Measurements from ENCODE around the gene ELOVL6.
"Not testable (repeated sequence)": the region's sequence is repeated elsewhere in the genome, so short reads cannot be mapped to it uniquely, and the experiment has no call there.

Gene ELOVL6

DNA sequence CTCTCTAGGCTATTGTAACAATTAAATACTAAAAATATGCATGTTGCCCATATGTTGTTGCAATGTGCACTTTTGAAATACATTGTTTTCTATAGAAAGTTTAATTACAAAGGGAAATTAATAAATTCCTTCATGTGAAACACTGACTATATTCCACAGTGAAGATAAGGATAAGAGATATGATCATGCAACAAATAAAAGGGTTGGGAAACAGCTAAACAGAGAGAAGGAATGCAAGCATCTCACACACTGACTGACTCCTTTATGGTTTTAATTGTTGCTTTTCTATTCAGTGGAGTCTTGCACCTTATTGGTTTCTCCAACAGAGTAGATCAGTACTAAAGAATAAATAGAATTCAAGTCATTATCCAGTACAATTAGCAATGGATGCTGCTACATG is 37.8 kb downstream of the ELOVL6 start:
- no peak for DNase-seq (ENCODE audit: low spot score)

DNA sequence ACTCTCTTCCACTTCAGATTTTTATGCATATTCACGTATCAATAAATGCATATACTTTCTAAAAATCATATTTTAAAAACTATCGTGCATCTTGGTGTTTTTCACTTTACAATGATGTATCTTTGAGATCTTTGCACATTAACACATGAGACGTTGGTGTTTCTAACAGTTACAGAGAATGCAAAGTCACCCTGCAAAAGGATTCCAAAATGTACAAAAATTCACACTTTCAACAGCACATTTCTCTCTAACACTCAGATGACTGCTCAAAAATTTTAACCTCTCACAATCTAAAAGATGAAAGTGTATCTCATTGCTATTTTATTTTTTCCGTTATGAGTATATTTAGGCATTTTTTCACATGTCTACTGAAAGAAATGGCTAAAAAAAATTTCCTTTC is 38.9 kb downstream of the ELOVL6 start:
- DNase-seq (ENCODE audit: low spot score): no peak

GRCh38 chr4:110157580-110157979 is 40.8 kb downstream of the ELOVL6 start:
- DNase-seq (ENCODE audit: low spot score): no peak

DNA sequence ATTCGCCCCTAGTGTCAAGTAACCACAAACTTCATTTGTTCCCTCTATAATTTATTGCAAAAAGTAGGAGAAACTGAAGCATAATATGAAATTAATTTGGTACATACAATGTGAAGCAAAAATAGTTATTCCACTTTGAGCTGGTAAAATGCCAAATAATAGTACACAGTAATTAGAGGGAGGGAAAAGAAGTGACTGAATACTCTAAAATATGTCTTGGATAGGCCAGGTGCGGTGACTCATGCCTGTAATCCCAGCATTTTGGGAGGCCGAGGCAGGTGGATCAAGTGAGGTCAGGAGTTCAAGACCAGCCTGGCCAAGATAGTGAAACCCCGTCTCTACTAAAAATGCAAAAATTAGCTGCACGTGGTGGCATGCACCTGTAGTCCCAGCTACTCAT is 41.2 kb downstream of the ELOVL6 start:
- DNase-seq (ENCODE audit: low spot score): not testable (repeated sequence)

- DNase-seq (ENCODE audit: low spot score): no peak
Measured at GRCh38 chr4:110156442-110156841, 42.0 kb downstream of the ELOVL6 start.

GRCh38 chr4:110155654-110156053 is 42.8 kb downstream of the ELOVL6 start:
- DNase-seq (ENCODE audit: low spot score): no peak

- DNase-seq (ENCODE audit: low spot score): no peak
Measured at GRCh38 chr4:110154582-110154981, 43.8 kb downstream of the ELOVL6 start.

DNA sequence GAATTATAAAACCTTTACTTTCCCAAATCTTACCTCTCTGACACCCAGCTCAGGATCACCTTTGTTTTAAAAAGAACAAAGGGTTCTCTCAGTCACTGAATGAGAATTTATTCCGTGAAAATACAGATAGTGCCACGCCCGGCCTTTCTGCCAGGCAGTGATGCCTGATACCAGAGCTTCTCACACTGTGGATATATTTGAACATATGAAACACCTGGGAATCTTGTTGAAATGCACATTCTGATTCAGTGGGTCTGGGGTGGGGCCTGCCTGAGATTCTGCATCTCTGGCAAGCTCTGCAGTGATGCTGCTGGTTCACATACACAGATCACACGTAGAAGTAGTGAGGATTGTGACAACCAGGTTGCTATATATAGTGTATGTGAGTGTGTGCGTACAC is 46.0 kb downstream of the ELOVL6 start:
- no peak for DNase-seq (ENCODE audit: low spot score)

- DNase-seq (ENCODE audit: low spot score): no peak
Measured at GRCh38 chr4:110149089-110149488, 49.3 kb downstream of the ELOVL6 start.

GRCh38 chr4:110142461-110142860 is 56.0 kb downstream of the ELOVL6 start:
- DNase-seq (ENCODE audit: low spot score): no peak

- no peak for DNase-seq (ENCODE audit: low spot score)
Measured at GRCh38 chr4:110139815-110140214, 58.6 kb downstream of the ELOVL6 start.

GRCh38 chr4:110139111-110139510 is 59.3 kb downstream of the ELOVL6 start:
- DNase-seq (ENCODE audit: low spot score): no peak

DNA sequence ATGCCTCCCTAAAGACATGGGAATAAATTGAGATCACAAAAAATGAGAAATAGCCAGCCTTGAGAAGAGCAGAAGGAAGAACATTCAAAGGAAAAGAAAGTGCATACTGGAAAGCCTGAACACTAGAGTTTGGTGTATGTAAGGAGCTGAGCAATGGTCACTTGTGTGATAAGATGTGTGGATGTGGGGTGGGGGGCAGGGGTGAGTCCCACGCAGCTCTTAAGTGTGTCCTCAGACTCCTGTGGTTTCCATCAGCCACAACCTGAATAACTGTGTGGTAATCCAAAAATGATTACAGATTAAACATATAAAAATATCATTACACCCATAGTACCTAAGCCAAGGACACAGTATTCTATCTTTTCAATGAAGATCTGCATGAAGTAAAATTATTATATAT is 59.9 kb downstream of the ELOVL6 start:
- no peak for DNase-seq (ENCODE audit: low spot score)

DNA sequence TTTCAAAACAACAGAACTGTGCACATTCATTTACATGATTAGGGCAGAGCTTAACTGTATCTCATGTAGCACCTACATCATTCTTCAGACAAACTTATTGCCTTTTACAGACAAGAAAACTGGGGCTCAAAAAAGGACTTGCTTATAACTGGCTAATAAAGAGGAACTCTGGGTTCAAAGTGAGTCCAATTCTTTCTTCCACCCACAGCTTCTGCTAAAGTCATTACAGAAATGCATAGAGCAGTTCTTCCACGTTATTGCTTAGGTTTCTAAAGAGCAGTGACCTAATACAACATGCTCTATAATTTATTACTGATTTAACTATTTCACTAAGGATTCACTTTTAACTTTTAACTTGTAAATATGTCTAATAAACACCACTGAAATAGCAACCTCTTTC is 60.6 kb downstream of the ELOVL6 start:
- DNase-seq (ENCODE audit: low spot score): no peak

GRCh38 chr4:110135523-110135922 is 62.9 kb downstream of the ELOVL6 start:
- no peak for DNase-seq (ENCODE audit: low spot score)

DNA sequence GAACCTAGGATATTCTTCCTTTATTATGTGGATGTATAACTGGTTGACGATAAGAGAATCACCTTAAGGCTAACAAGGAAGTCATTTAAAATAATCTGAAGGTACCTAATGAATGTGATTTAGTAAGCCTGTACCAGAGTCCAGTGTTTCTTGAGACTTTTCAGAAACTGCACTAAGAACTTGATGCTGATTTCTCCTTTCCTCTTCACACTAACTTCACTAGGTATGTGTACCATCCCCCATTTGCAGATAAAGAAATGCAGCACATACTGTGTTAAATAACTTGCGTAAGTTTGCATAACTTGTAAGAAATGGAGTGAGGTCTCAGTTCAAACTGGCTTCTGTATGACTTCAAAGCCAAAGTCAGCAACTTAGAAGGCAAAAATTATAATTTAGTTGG is 63.3 kb downstream of the ELOVL6 start:
- no peak for DNase-seq (ENCODE audit: low spot score)

- DNase-seq (ENCODE audit: low spot score): no peak
Measured at GRCh38 chr4:110134269-110134869, 64.0 kb downstream of the ELOVL6 start.

- no peak for DNase-seq (ENCODE audit: low spot score)
Measured at GRCh38 chr4:110132816-110133719, 65.3 kb downstream of the ELOVL6 start.

DNA sequence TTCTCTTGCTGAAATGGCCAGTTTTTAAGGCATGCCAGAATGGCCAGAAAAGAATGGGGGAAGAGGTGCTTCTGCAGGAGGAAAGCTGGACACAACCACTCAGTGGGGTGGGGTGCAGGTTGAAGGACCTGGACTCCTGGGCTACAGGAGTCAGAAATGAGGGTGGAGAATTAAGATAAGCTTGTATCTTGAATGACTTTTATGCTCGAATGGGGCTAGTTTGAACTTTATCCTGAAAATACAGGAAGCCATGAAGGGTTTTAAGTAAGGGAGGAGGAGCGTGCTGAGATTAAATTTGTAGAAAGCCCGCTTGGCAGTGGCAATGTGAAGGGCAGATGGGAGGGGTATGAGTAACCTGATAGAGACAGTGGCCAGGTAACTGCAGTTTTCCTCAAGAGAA is 66.5 kb downstream of the ELOVL6 start:
- DNase-seq (ENCODE audit: low spot score): no peak

- DNase-seq (ENCODE audit: low spot score): no peak
Measured at GRCh38 chr4:110130576-110131358, 67.6 kb downstream of the ELOVL6 start.

GRCh38 chr4:110129544-110129943 is 68.9 kb downstream of the ELOVL6 start:
- no peak for DNase-seq (ENCODE audit: low spot score)

GRCh38 chr4:110128472-110128919 is 69.9 kb downstream of the ELOVL6 start:
- no peak for DNase-seq (ENCODE audit: low spot score)

DNA sequence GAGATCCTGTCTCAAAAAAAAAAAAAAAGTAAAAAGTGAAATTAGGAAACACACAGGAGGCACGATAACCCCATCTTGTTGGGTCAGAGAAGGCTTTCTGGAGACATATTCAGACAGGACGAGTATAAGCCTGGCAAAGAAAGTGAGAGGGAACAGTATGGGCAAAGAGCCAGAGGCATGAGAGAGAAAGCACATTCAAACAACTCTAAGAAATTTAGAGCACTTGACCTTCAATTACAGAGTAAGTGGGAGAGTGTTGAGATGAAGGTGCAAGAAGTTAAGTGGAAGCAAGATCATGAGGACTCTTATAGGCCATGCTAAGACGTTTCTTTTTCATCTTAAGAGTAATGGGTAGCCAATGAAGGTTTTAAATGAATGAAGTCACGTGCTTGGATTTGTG is 70.4 kb downstream of the ELOVL6 start:
- no peak for DNase-seq (ENCODE audit: low spot score)

Data from NAMALWA (cell line).